ENCODE data around the gene APBA1. TPM values are rescaled to one million over a fixed set of nuclear protein-coding genes. Genes with fewer than 3 reads are reported as not detected.

APBA1 gene
- 8.4 TPM for total RNA-seq (ENCODE audit: unreplicated experiment)
- long read RNA-seq, result 0 reads

GRCh38 chr9:69671879-69672595 is at the start of gene APBA1:
APBA1 (minus strand) TSS chr9:69672371.
- Mint-ChIP-seq H3K4me3 (ENCODE audit: unreplicated experiment) (peak within 1 kb of the TSS; percentile 89), H3K27ac (ENCODE audit: unreplicated experiment) (peak within 1 kb of the TSS; percentile 54), H3K36me3 (ENCODE audit: low read depth, unreplicated experiment) (peaks cover 4% of the 10 kb centered on the region), H3K9me3 (ENCODE audit: unreplicated experiment) (no peaks in the 10 kb centered on the region), H3K27me3 (ENCODE audit: unreplicated experiment) (peaks cover 5% of the 10 kb centered on the region), H3K4me1 (ENCODE audit: unreplicated experiment) (peaks cover 24% of the 10 kb centered on the region)
- DNase-seq (ENCODE audit: low spot score), result peak; percentile 52
- no peak for TF ChIP-seq CTCF (IDR thresholded peaks at IDR 0.05; ENCODE audit: unreplicated experiment)

- Mint-ChIP-seq H3K27ac (ENCODE audit: unreplicated experiment) (no peak overlapping the region), H3K9me3 (ENCODE audit: unreplicated experiment) (no peaks in the 10 kb centered on the region), H3K4me1 (ENCODE audit: unreplicated experiment) (no peaks in the 10 kb centered on the region), H3K36me3 (ENCODE audit: low read depth, unreplicated experiment) (peaks cover 43% of the 10 kb centered on the region), H3K27me3 (ENCODE audit: unreplicated experiment) (no peaks in the 10 kb centered on the region), H3K4me3 (ENCODE audit: unreplicated experiment) (peak overlapping the region; percentile 24)
- TF ChIP-seq CTCF (IDR thresholded peaks at IDR 0.05; ENCODE audit: unreplicated experiment), result no peak
- no peak for DNase-seq (ENCODE audit: low spot score)
These were observed 47.8 kb upstream of the APBA1 start for GRCh38 chr9:69719983-69720382.

- Mint-ChIP-seq H3K27me3 (ENCODE audit: unreplicated experiment) (no peaks in the 10 kb centered on the region), H3K4me3 (ENCODE audit: unreplicated experiment) (no peak overlapping the region), H3K4me1 (ENCODE audit: unreplicated experiment) (no peaks in the 10 kb centered on the region), H3K27ac (ENCODE audit: unreplicated experiment) (no peak overlapping the region), H3K9me3 (ENCODE audit: unreplicated experiment) (no peaks in the 10 kb centered on the region), H3K36me3 (ENCODE audit: low read depth, unreplicated experiment) (peaks cover 43% of the 10 kb centered on the region)
- DNase-seq (ENCODE audit: low spot score), result no peak
- no peak for TF ChIP-seq CTCF (IDR thresholded peaks at IDR 0.05; ENCODE audit: unreplicated experiment)
These were observed 47.2 kb upstream of the APBA1 start for GRCh38 chr9:69719367-69719766.

DNA sequence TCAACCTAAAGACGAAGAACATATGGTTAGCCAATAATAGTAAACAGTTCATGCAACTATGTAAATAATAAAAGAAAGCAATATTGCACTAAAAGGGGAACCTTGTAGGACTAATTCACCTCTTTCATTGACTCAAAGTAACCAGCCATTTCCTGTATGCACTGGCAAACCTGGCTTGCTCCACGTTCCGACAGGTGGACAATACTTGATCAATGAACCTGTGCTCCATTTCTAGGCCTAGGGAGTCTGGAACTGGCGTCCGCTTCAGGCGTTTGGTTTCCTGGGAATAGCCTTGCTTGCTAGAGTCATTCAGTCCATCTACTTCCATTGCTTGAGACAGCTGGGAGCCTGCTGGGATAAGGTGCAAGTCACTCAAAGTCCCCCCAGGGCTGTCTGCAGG is 46.0 kb upstream of the APBA1 start:
- Mint-ChIP-seq H3K36me3 (ENCODE audit: low read depth, unreplicated experiment) (peaks cover 38% of the 10 kb centered on the region), H3K9me3 (ENCODE audit: unreplicated experiment) (no peaks in the 10 kb centered on the region), H3K27me3 (ENCODE audit: unreplicated experiment) (no peaks in the 10 kb centered on the region), H3K27ac (ENCODE audit: unreplicated experiment) (no peak overlapping the region), H3K4me1 (ENCODE audit: unreplicated experiment) (no peaks in the 10 kb centered on the region), H3K4me3 (ENCODE audit: unreplicated experiment) (no peak overlapping the region)
- TF ChIP-seq CTCF (IDR thresholded peaks at IDR 0.05; ENCODE audit: unreplicated experiment), result no peak
- DNase-seq (ENCODE audit: low spot score), result no peak

GRCh38 chr9:69715825-69716224 is 43.7 kb upstream of the APBA1 start:
- peaks cover 19% of the 10 kb centered on the region for H3K36me3 Mint-ChIP-seq (ENCODE audit: low read depth, unreplicated experiment)
- no peaks in the 10 kb centered on the region for H3K27me3 Mint-ChIP-seq (ENCODE audit: unreplicated experiment)
- TF ChIP-seq CTCF (IDR thresholded peaks at IDR 0.05; ENCODE audit: unreplicated experiment), result no peak
- H3K9me3 Mint-ChIP-seq (ENCODE audit: unreplicated experiment), result no peaks in the 10 kb centered on the region
- no peaks in the 10 kb centered on the region for H3K4me1 Mint-ChIP-seq (ENCODE audit: unreplicated experiment)
- no peak overlapping the region for H3K27ac Mint-ChIP-seq (ENCODE audit: unreplicated experiment)
- no peak for DNase-seq (ENCODE audit: low spot score)
- H3K4me3 Mint-ChIP-seq (ENCODE audit: unreplicated experiment), result no peak overlapping the region

Data from endothelial cell (in vitro differentiated cells).